Breast epithelium (tissue), 3 donors: Measurements from ENCODE around the gene FAM120A.
A peak's percentile ranks its signal among the peaks of the same experiment; 100 is the strongest.

Experiments
- CTCF ChIP-seq, 3 donors: fragments of 450-650 bp; IDR thresholded peaks; one replicate each; pipeline ENCODE4 v1.5.1; 2016 to 2017; ENCODE audit warnings: antibody characterized with exemption in 3 of 3, mild to moderate bottlenecking in 3 of 3, moderate library complexity in 3 of 3
- POLR2A ChIP-seq: fragments of 450-650 bp; IDR thresholded peaks from one replicate; pipeline ENCODE4 v1.6.1; 2016; ENCODE audit warnings: antibody characterized with exemption, mild to moderate bottlenecking, moderate library complexity

GRCh38 chr9:93533863-93534262 lies 82.4 kb downstream of the FAM120A start:
- peak in 1 of 3 donors; percentile 16 for TF ChIP-seq CTCF (IDR thresholded peaks at IDR 0.05)
- no peak for TF ChIP-seq POLR2A
